NCI-H82 treated with DMSO at 0.1 percent for 48 hours (cell line): ENCODE data around the gene CLTB.

ENCODE experiments used
- DNase-seq: peaks from one replicate; lab custom pipeline; 2025; ENCODE audit not compliant: unreplicated experiment; lab: John Stamatoyannopoulos, UW

CLTB gene

GRCh38 chr5:176355400-176356178 is 60.8 kb downstream of the CLTB start:
- no peak for DNase-seq

GRCh38 chr5:176353533-176353932 is 62.8 kb downstream of the CLTB start:
- DNase-seq, result no peak

DNA sequence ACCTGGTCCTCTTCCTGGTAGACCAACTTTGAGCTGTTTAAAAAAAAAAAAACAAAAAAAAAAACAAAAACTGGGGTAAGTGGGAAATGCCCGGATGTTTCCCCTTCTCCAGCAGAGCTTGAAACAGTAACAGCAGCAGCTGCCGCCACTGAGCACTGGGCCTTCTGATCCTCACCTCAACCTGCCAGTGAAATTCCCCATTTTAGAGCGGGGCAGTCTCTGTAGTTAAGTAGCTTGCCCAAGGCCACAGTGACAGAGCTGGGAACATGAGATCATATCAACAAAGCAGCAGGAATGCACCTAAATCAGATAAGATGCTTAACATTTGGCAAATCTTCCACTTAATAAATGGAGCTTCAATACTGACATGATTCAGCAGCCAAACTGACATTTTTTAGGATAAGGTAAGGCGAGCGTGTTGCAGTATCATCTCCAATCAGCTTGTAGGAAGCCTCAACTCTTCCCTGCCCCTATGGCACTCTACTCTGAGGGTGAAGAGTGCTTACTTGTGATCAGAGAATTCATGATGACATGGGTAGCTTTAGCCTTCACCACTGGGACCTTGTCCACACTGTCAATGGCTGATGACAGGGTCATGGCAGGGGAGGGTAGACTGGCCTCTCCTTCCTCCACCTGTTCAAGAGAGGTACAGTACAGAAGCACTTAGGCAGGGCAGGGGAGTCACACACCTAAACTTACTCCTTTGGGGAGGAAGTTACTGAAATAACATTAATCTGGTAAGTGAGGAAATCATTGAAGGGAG is 64.0 kb downstream of the CLTB start:
- no peak for DNase-seq

DNA sequence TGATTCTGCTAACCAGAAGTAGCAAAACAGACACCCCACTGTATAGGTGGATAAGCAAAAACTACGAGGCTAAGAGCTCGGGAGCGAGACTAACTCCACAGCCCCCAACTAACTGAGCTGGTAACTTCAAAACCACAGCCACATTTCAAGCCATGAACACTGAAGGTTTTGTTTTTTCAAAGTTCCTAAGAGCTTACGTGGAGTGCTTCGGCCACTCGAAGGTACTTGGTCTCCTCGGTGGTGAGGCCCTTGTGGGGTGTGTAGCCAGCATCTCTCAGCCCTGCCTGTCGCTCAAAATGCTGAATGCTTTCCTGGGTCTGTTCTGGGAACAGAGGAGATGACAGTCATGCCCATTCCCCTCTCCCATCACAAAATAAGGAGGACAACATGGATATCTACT is 65.9 kb downstream of the CLTB start:
- no peak for DNase-seq

DNA sequence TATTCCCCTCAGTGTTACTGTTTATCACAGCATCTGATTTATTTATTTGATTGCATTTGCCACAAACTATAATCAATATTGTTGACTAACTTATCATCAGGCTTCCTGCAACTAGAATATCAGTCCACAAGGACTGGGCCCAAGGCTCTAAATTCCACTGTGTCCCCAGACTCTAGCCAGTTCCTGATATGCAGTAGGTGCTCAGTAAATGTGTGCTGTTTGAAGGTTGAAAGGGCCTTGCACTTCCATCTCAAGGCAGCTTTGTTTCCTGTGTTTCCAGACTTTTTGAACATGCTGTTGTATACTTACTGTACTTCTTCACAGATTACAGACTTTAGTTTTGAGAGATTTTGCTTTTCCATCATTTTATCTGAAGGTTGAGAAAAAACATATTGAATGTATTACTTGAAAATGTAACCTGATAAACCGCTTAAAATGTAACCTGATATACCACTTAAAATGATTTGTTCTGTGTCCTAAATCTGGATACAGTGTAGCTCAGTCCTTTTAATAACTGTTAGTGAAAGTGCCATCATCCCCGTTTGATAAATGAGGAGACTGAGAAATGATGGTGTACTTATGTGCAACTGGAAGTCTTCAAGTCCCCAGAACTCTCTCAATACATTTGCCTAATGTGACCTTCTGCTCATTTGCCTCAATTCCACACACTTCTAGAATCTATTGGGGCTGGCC is 73.4 kb downstream of the CLTB start:
- DNase-seq, result no peak
